DMS153 (cell line): ENCODE results near the gene DEDD.
A peak's percentile ranks its signal among the peaks of the same experiment; 100 is the strongest.

Source experiments
- DNase-seq: peaks from one replicate; lab custom pipeline; 2025; lab: John Stamatoyannopoulos, UW

The DEDD gene

GRCh38 chr1:161132410-161133219, at the start of gene DEDD:
Gene DEDD, minus strand, starts transcription at chr1:161132667. Its CDS starts 8,205 bp downstream, at chr1:161124462.
- DNase-seq: peak; percentile 97

- DNase-seq: no peak
These were observed 49.7 kb upstream of the DEDD start for GRCh38 chr1:161182214-161182613.

GRCh38 chr1:161180639-161181038, 48.2 kb upstream of the DEDD start:
- no peak for DNase-seq

- no peak for DNase-seq
These were observed 47.2 kb upstream of the DEDD start for GRCh38 chr1:161179698-161180097.

GRCh38 chr1:161177936-161178244, 45.4 kb upstream of the DEDD start:
- no peak for DNase-seq

GRCh38 chr1:161177112-161177935, 44.9 kb upstream of the DEDD start, which contains the start of gene B4GALT3:
Gene B4GALT3, minus strand, starts transcription at chr1:161177507. Its CDS starts 1,447 bp downstream, at chr1:161176060.
- DNase-seq: peak; percentile 83

- no peak for DNase-seq
These were observed 44.1 kb upstream of the DEDD start for GRCh38 chr1:161176468-161177111.

- DNase-seq: no peak
These were observed 43.4 kb upstream of the DEDD start for GRCh38 chr1:161175771-161176453.

- DNase-seq: no peak
These were observed 42.4 kb upstream of the DEDD start for GRCh38 chr1:161174911-161175310.

GRCh38 chr1:161173711-161174110, 41.2 kb upstream of the DEDD start:
- DNase-seq: no peak

GRCh38 chr1:161172776-161173376, 40.4 kb upstream of the DEDD start:
- DNase-seq: no peak

- no peak for DNase-seq
These were observed 39.9 kb upstream of the DEDD start for GRCh38 chr1:161172349-161172748.

GRCh38 chr1:161171696-161172095, 39.2 kb upstream of the DEDD start:
- DNase-seq: no peak

- no peak for DNase-seq
These were observed 38.7 kb upstream of the DEDD start for GRCh38 chr1:161171191-161171590.

- no peak for DNase-seq
These were observed 36.4 kb upstream of the DEDD start for GRCh38 chr1:161168906-161169305.

- peak; percentile 18 for DNase-seq
These were observed 34.4 kb upstream of the DEDD start for GRCh38 chr1:161166669-161167548.

GRCh38 chr1:161165742-161166668, 33.5 kb upstream of the DEDD start, which contains the start of gene PPOX:
Gene PPOX, plus strand, starts transcription at chr1:161166426. Its CDS starts 422 bp downstream, at chr1:161166848.
- DNase-seq: peak; percentile 99

- DNase-seq: no peak
These were observed 32.6 kb upstream of the DEDD start for GRCh38 chr1:161164901-161165610.

GRCh38 chr1:161163793-161164192, 31.3 kb upstream of the DEDD start:
- no peak for DNase-seq
